Measurements from ENCODE around the gene SGPL1. TPM values are rescaled to one million over a fixed set of nuclear protein-coding genes. Genes with fewer than 3 reads are reported as not detected.

The SGPL1 gene
- total and polyA plus RNA-seq, 2 of the 8 experiments (the other 6 are each of a cell fraction or from before 2014, with no cell fraction given), result 20.5 to 51.6 TPM

DNA sequence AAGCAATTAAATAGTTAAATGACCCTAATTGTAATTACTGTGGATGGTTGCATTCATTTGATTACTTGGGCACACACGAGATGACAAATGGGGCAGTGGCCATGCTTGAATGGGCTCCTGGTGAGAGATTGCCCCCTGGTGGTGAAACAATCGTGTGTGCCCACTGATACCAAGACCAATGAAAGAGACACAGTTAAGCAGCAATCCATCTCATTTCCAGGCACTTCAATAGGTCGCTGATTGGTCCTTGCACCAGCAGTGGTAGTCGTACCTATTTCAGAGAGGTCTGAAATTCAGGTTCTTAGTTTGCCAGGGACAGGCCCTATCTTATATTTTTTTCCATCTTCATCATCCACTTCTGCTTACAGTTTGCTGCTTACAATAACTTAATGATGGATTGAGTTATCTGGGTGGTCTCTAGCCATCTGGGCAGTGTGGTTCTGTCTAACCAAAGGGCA, 64.4 kb downstream of the SGPL1 start:
- Histone ChIP-seq H3K79me2 (ENCODE audit: control insufficient read depth in 1 of 2, insufficient read depth in 2 of 2, low read length in 2 of 2) (no peaks in the 10 kb centered on the region), H3K23me2 (ENCODE audit: low read depth, low read length) (no peaks in the 10 kb centered on the region), H3K79me1 (ENCODE audit: low read depth, low read length) (no peaks in the 10 kb centered on the region; the same call in 1 of the 2 replicates), H3K9me3 (ENCODE audit: insufficient read depth in 2 of 2, low read depth in 1 of 2, low read length in 1 of 2) (no peaks in the 10 kb centered on the region), H3K4me2 (ENCODE audit: insufficient read depth in 1 of 2, low read depth in 2 of 2, low read length in 2 of 2) (no peak overlapping the region), H4K8ac (ENCODE audit: extremely low read depth, insufficient read depth, low read length) (no peak overlapping the region), H2BK20ac (ENCODE audit: low read length) (no peak overlapping the region), H3K36me3 (ENCODE audit: control insufficient read depth in 2 of 4, insufficient read depth in 4 of 4, low read length in 3 of 4) (peaks cover 2 to 39% (median 16%) of the 10 kb centered on the region in 4 experiments; a peak in 7 of 8 replicates), H3K27me3 (replicated peaks in 1 of 4; ENCODE audit: control insufficient read depth in 3 of 4, extremely low read depth in 1 of 4, insufficient read depth in 3 of 4, low read length in 3 of 4) (no peaks in the 10 kb centered on the region), H2BK15ac (ENCODE audit: low read length) (no peak overlapping the region), H3K23ac (ENCODE audit: insufficient read length) (no peak overlapping the region), H3K27ac (ENCODE audit: low read depth, low read length) (no peak overlapping the region), H3K4ac (replicated peaks; ENCODE audit: insufficient read length, low read depth, low read length) (no peak overlapping the region), H3K14ac (ENCODE audit: insufficient read length) (no peak overlapping the region), H2BK120ac (replicated peaks; ENCODE audit: low read depth, low read length) (no peak overlapping the region), H2BK5ac (ENCODE audit: low read depth, low read length) (no peak overlapping the region), H3K4me1 (replicated peaks in 1 of 4; ENCODE audit: control insufficient read depth in 3 of 4, insufficient read depth in 4 of 4, low read length in 3 of 4) (peaks cover 0 to 7% (median 2%) of the 10 kb centered on the region in 4 experiments; a peak in 3 of 7 replicates), H2AK5ac (ENCODE audit: low read depth, low read length) (no peak overlapping the region), H3K9ac (replicated peaks in 1 of 4; ENCODE audit: extremely low read depth in 1 of 4, low read depth in 3 of 4, low read length in 3 of 4) (no peak overlapping the region), H2BK12ac (ENCODE audit: low read depth, low read length) (no peak overlapping the region), H3K18ac (ENCODE audit: extremely low read depth, low read length) (no peak overlapping the region), H4K20me1 (replicated peaks in 1 of 2; ENCODE audit: control insufficient read depth in 1 of 2, insufficient read depth in 2 of 2, low read length in 2 of 2) (peaks cover 2 to 4% of the 10 kb centered on the region in 2 experiments), H2AFZ (ENCODE audit: low read length) (no peak overlapping the region), H3K4me3 (ENCODE audit: extremely low read depth in 1 of 4, insufficient read depth in 2 of 4, low read depth in 3 of 4, low read length in 4 of 4) (no peak overlapping the region), H4K91ac (replicated peaks; ENCODE audit: insufficient read length, low read length) (no peak overlapping the region), H3K56ac (replicated peaks; ENCODE audit: insufficient read length, low read depth, low read length) (no peak overlapping the region), H4K5ac (ENCODE audit: insufficient read length, low read depth, low read length) (no peak overlapping the region)
- 48% methylated on average over 4 of the region's 4 CpGs; no CpG with 5 or more reads in 1 of the 2 experiments for WGBS, 2 experiments (ENCODE audit: extremely low coverage in 1 of 2, insufficient coverage in 1 of 2, insufficient read length in 1 of 2, insufficient replicate concordance in 2 of 2, low coverage in 1 of 2, low lambda C conversion rate in 2 of 2, missing lambda C conversion rate in 1 of 2)
- DNase-seq (ENCODE audit: low read depth in 1 of 2, low spot score in 2 of 2) (peak in 1 of 2 experiments; percentile 70), FAIRE-seq (peak; percentile 92)
- TF ChIP-seq, protein P1, sequence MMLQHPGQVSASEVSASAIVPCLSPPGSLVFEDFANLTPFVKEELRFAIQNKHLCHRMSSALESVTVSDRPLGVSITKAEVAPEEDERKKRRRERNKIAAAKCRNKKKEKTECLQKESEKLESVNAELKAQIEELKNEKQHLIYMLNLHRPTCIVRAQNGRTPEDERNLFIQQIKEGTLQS (IDR thresholded peaks at IDR 0.05; ENCODE audit: insufficient read depth, low read depth, low read length), result no peak
- TF ChIP-seq PHF8 (conservative IDR thresholded peaks at IDR 0.05; ENCODE audit: low read depth, low read length) (no peak), POLR2AphosphoS5 (IDR thresholded peaks at IDR 0.05; ENCODE audit: low read depth, low read length) (no peak), YY1 (IDR thresholded peaks at IDR 0.05; ENCODE audit: low read depth, low read length) (peak; percentile 80), RAD21 (IDR thresholded peaks at IDR 0.05 in 1 of 2, conservative IDR thresholded peaks at IDR 0.05 in 1 of 2; ENCODE audit: low read depth in 2 of 2, low read length in 2 of 2) (peak; percentile 88 to 93)
- TF ChIP-seq, protein P2, sequence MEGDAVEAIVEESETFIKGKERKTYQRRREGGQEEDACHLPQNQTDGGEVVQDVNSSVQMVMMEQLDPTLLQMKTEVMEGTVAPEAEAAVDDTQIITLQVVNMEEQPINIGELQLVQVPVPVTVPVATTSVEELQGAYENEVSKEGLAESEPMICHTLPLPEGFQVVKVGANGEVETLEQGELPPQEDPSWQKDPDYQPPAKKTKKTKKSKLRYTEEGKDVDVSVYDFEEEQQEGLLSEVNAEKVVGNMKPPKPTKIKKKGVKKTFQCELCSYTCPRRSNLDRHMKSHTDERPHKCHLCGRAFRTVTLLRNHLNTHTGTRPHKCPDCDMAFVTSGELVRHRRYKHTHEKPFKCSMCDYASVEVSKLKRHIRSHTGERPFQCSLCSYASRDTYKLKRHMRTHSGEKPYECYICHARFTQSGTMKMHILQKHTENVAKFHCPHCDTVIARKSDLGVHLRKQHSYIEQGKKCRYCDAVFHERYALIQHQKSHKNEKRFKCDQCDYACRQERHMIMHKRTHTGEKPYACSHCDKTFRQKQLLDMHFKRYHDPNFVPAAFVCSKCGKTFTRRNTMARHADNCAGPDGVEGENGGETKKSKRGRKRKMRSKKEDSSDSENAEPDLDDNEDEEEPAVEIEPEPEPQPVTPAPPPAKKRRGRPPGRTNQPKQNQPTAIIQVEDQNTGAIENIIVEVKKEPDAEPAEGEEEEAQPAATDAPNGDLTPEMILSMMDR (IDR thresholded peaks at IDR 0.05; ENCODE audit: control extremely low read depth in 1 of 3, insufficient read depth in 1 of 3, low read depth in 1 of 3, low read length in 3 of 3), result peak; percentile 70 to 87 (median 77)
- TF ChIP-seq, protein P3, sequence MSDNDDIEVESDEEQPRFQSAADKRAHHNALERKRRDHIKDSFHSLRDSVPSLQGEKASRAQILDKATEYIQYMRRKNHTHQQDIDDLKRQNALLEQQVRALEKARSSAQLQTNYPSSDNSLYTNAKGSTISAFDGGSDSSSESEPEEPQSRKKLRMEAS (IDR thresholded peaks at IDR 0.05), result 0 out of 2 replicates have a peak, but pooled peaks have one; percentile 13
- CTCF ChIA-PET (ENCODE audit: partially characterized antibody), result interaction anchor here (1.2 to 5.6 kb wide), 10 partner anchors 9 to 330 kb away, joined by 3 to 39 read pairs (median 5); no protein-coding TSS in a partner anchor
- POLR2A ChIA-PET (ENCODE audit: partially characterized antibody), result interaction anchor here (1.8 kb wide), 1 partner anchor 61 kb away, joined by 4 read pairs; no protein-coding TSS in a partner anchor
